GM12878 (cell line): Measurements from ENCODE around the gene THOC6. TPM values are rescaled to one million over a fixed set of nuclear protein-coding genes. Genes with fewer than 3 reads are reported as not detected.

Source experiments
- ATAC-seq: fragments of 200-7000 bp; cut with Tn5 transposase; 3 replicates; pipeline ENCODE4 v1.9.1; 2020; ENCODE audit warnings: mild to moderate bottlenecking, moderate library complexity
- BruUV-seq: library from RNA; stranded (reverse); fragments of 400-500 nt; replicated peaks from 2 replicates; lab custom pipeline; 2021; lab: Mats Ljungman, UMichigan
- CTCF ChIA-PET: fragments of 300-600 bp; sonication (Branson Sonifier 250); formaldehyde crosslinking; extraction: SDS; loops from one replicate; lab custom pipeline; 2021; ENCODE audit warnings: inconsistent platforms; lab: Yijun Ruan, JAX
- POLR2A ChIA-PET: fragments of 350-600 bp; formaldehyde crosslinking; extraction: SDS; loops from one replicate; lab custom pipeline; 2021; ENCODE audit warnings: inconsistent platforms; lab: Charles Lee
- RAD21 ChIA-PET: fragments of 300-600 bp; sonication (Branson Sonifier 250); formaldehyde crosslinking; loops from one replicate; lab custom pipeline; 2023; ENCODE audit warnings: antibody characterized with exemption; ENCODE audit not compliant: unreplicated experiment; lab: Charles Lee
- SMC1A ChIA-PET: fragments of 300-600 bp; sonication (Branson Sonifier 250); formaldehyde crosslinking; loops from one replicate; lab custom pipeline; 2023; ENCODE audit not compliant: unreplicated experiment, uncharacterized antibody; lab: Charles Lee
- DNase-seq: peaks from one replicate; pipeline ENCODE4 v3.0.0-alpha.2; 2011; ENCODE audit warnings: low read depth, low spot score
- FAIRE-seq: peaks from 3 replicates; lab custom pipeline; 2011; peaks lifted over from hg19 to GRCh38; lab: Jason Lieb, UNC
- H2AFZ ChIP-seq: 2 replicates; pipeline ENCODE4 v1.6.0; 2011; ENCODE audit warnings: low read depth, low read length, control low read depth; ENCODE audit not compliant: control insufficient read depth
- H3K27ac ChIP-seq: 2 replicates; pipeline ENCODE4 v1.5.1; 2011; ENCODE audit warnings: control low read depth; ENCODE audit not compliant: control insufficient read depth, insufficient read depth
- H3K27me3 ChIP-seq, 2 experiments: replicated peaks in 1 of 2; 2 replicates each; pipeline versions ENCODE4 v1.6.0 to v1.6.1; 2011; ENCODE audit warnings: low read length in 1 of 2; ENCODE audit not compliant: control insufficient read depth in 2 of 2, insufficient read depth in 2 of 2
- H3K36me3 ChIP-seq, 2 experiments: 2 replicates each; pipeline ENCODE4 v1.5.1; 2011; ENCODE audit warnings: low read length in 1 of 2; ENCODE audit not compliant: control insufficient read depth in 2 of 2, insufficient read depth in 2 of 2
- H3K4me1 ChIP-seq: 2 replicates; pipeline ENCODE4 v1.6.1; 2011; ENCODE audit warnings: mild to moderate bottlenecking, low read length, moderate library complexity, mixed read lengths; ENCODE audit not compliant: control insufficient read depth, insufficient read depth
- H3K4me2 ChIP-seq: 2 replicates; pipeline ENCODE4 v1.6.0; 2011; ENCODE audit warnings: control low read depth; ENCODE audit not compliant: control insufficient read depth, insufficient read depth
- H3K4me3 ChIP-seq: fragments of 200-600 bp; sonication (generic); 2 replicates; pipeline ENCODE4 v1.5.1; 2016
- H3K79me2 ChIP-seq: 2 replicates; pipeline ENCODE4 v1.6.0; 2011; ENCODE audit warnings: low read length; ENCODE audit not compliant: control insufficient read depth, insufficient read depth
- H3K9ac ChIP-seq: 2 replicates; pipeline ENCODE4 v1.8.0; 2011; ENCODE audit warnings: low read length, control low read depth, mixed read lengths; ENCODE audit not compliant: control insufficient read depth, insufficient read depth
- H3K9me3 ChIP-seq: replicated peaks from 3 replicates; pipeline ENCODE4 v1.5.1; 2011; ENCODE audit warnings: mild to moderate bottlenecking, low read length; ENCODE audit not compliant: control insufficient read depth, insufficient read depth
- H4K20me1 ChIP-seq: 2 replicates; pipeline ENCODE4 v1.6.0; 2011; ENCODE audit not compliant: control insufficient read depth, insufficient read depth
- ASH2L ChIP-seq: fragments of 300-600, 200-600 bp; sonication (generic); IDR thresholded peaks from 2 replicates; pipeline ENCODE4 v1.6.1; 2017; ENCODE audit warnings: low read depth, mild to moderate bottlenecking, borderline replicate concordance
- ATF3 ChIP-seq: IDR thresholded peaks from 2 replicates; pipeline ENCODE4 v1.6.1; 2011; ENCODE audit warnings: low read depth, mild to moderate bottlenecking, low read length, moderate library complexity, borderline replicate concordance; ENCODE audit errors: extremely low read depth
- CHD4 ChIP-seq: fragments of 200-600 bp; sonication (generic); IDR thresholded peaks from 2 replicates; pipeline ENCODE4 v1.6.1; 2016; ENCODE audit warnings: mild to moderate bottlenecking
- ESRRA ChIP-seq: IDR thresholded peaks from 2 replicates; pipeline ENCODE4 v1.6.1; 2012; ENCODE audit warnings: mild to moderate bottlenecking, low read length, improper control_type of control experiment
- FOXM1 ChIP-seq: IDR thresholded peaks from 2 replicates; pipeline ENCODE4 v1.6.1; 2012; ENCODE audit warnings: low read depth, mild to moderate bottlenecking, inconsistent platforms, low read length, moderate library complexity
- NFYA ChIP-seq: IDR thresholded peaks from 2 replicates; pipeline ENCODE4 v1.6.1; 2011; ENCODE audit warnings: low read depth, mild to moderate bottlenecking, low read length, improper control_type of control experiment, borderline replicate concordance
- NRF1 ChIP-seq: conservative IDR thresholded peaks from 2 replicates; pipeline ENCODE4 v1.6.1; 2011; ENCODE audit warnings: mild to moderate bottlenecking, low read depth, low read length, improper control_type of control experiment
- POLR2AphosphoS2 ChIP-seq: IDR thresholded peaks from 2 replicates; pipeline ENCODE4 v1.6.1; 2011; ENCODE audit warnings: low read depth, mild to moderate bottlenecking, low read length, improper control_type of control experiment, moderate library complexity
- RUNX3 ChIP-seq: IDR thresholded peaks from 2 replicates; pipeline ENCODE4 v1.6.1; 2012; ENCODE audit warnings: low read length, inconsistent platforms
- SMARCA5 ChIP-seq: fragments of 450-650 bp; IDR thresholded peaks from 2 replicates; pipeline ENCODE4 v1.6.1; 2017; ENCODE audit warnings: mild to moderate bottlenecking
- SMC3 ChIP-seq: IDR thresholded peaks from 2 replicates; pipeline ENCODE4 v1.6.1; 2011; ENCODE audit warnings: low read length, improper control_type of control experiment, borderline replicate concordance
- ZBTB11 ChIP-seq: fragments of 450-650 bp; formaldehyde crosslinking; IDR thresholded peaks from 2 replicates; pipeline ENCODE4 v1.5.0; 2022; ENCODE audit warnings: mild to moderate bottlenecking, missing genetic modification characterization
- ZNF687 ChIP-seq: fragments of 450-650 bp; IDR thresholded peaks from 2 replicates; pipeline ENCODE4 v1.6.1; 2017; ENCODE audit warnings: mild to moderate bottlenecking, moderate library complexity
- WGBS: methylation state at CpG from one replicate; pipeline ENCODE4 v1.1.6; 2016; ENCODE audit warnings: low lambda C conversion rate; ENCODE audit not compliant: insufficient replicate concordance, insufficient coverage; ENCODE audit errors: missing lambda C conversion rate; 5-methylcytosine and 5-hydroxymethylcytosine counted together
- in situ Hi-C: fragments of 300-500 bp; cut with MboI; formaldehyde crosslinking; loops from 9 replicates; pipeline ENCODE4 v1.14.3; 2018; ENCODE audit warnings: mixed read lengths
- intact Hi-C: fragments of 100-400 bp; cut with micrococcal nuclease; formaldehyde crosslinking; loops from one replicate; pipeline ENCODE4 v1.14.2; 2022; ENCODE audit not compliant: unreplicated experiment
- polyA plus RNA-seq, 11 experiments: library from polyadenylated mRNA; depleted of rRNA in 4 of 11; unstranded in 6 of 11; stranded (reverse) in 5 of 11; fragments of >200 nt; fragmentation: Nextera tagmentation in 4 of 11; fragmentation: Illumina TruSeq in 1 of 11; extraction: Ambion mirVana in 4 of 11; extraction: Trizol in 1 of 11; gene quantifications; 1 replicate in 1 of 11; 2 replicates in 10 of 11; pipeline versions ENCODE4 v1.2.1 to v1.2.3, GENCODE V29; 2011 to 2016; ENCODE audit warnings: inconsistent platforms in 2 of 11, missing spikeins in 2 of 11, low read depth in 1 of 11
- total RNA-seq, 4 experiments: library from RNA; depleted of rRNA in 3 of 4; stranded (reverse); fragments of >200 nt in 3 of 4; fragmentation: Illumina TruSeq in 1 of 4; extraction: Trizol in 1 of 4; gene quantifications; 2 replicates each; pipeline versions ENCODE4 v1.2.1 to v1.2.3, GENCODE V29; 2013 to 2021

THOC6 gene
- total and polyA plus RNA-seq, 10 of the 15 experiments (the other 5 are each of a cell fraction or from before 2014, with no cell fraction given) = 1.0 to 54.4 (median 27.9) TPM

GRCh38 chr16:2975161-2975795 is 48.6 kb upstream of the THOC6 start (continued):
- TF ChIP-seq ZBTB11 (CRISPR knock-in tag) = no peak
- TF ChIP-seq RUNX3 = no peak

- ChIA-PET SMC1A (no interaction called here), POLR2A (no interaction called here), CTCF (no interaction called here), RAD21 (no interaction called here)
- no peak overlapping the region for H3K9ac ChIP-seq
- H3K4me2 ChIP-seq = no peak overlapping the region
- 97% methylated on average over 7 of the region's 7 CpGs for WGBS
- in situ Hi-C loops = no loop called here
- no peak for DNase-seq
- FAIRE-seq = no peak
- ATAC-seq = no peak
- H3K4me3 ChIP-seq = no peak overlapping the region
- peaks cover 4 to 20% of the 10 kb centered on the region in 2 experiments; a peak in 3 of 4 replicates for H3K36me3 ChIP-seq
- peaks cover 11% of the 10 kb centered on the region for H3K79me2 ChIP-seq
- H3K9me3 ChIP-seq = no peaks in the 10 kb centered on the region
- H4K20me1 ChIP-seq = no peaks in the 10 kb centered on the region
- H2AFZ ChIP-seq = no peak overlapping the region
- no peaks in the 10 kb centered on the region for H3K27me3 ChIP-seq
- intact Hi-C loops = no loop called here
- BruUV-seq = no TSS peak
- H3K4me1 ChIP-seq = peaks cover 7% of the 10 kb centered on the region
- H3K27ac ChIP-seq = no peak overlapping the region
- TF ChIP-seq CHD4 (no peak), SMC3 (no peak), POLR2AphosphoS2 (no peak), ZNF687 (no peak), ASH2L (no peak), ATF3 (no peak), SMARCA5 (no peak), FOXM1 (no peak), ESRRA (no peak), NRF1 (no peak), NFYA (no peak)
Observed at GRCh38 chr16:2976201-2976600, 47.6 kb upstream of the THOC6 start.
